ENCODE measurements around the gene PRPS1. TPM values are rescaled to one million over a fixed set of nuclear protein-coding genes. Genes with fewer than 3 reads are reported as not detected.
"Not testable (repeated sequence)": the region's sequence is repeated elsewhere in the genome, so short reads cannot be mapped to it uniquely, and the experiment has no call there.

PRPS1 gene
- total RNA-seq, 1 donor from 2014 or later: 35.6 TPM

- Mint-ChIP-seq H3K27ac (no peak overlapping the region), H3K36me3 (ENCODE audit: insufficient read depth) (no peaks in the 10 kb centered on the region)
Measured at GRCh38 chrX:107683931-107684330, 55.6 kb downstream of the PRPS1 start.

GRCh38 chrX:107684956-107685385 is 56.7 kb downstream of the PRPS1 start:
- Mint-ChIP-seq H3K9me3 (ENCODE audit: low read depth) (peaks cover 19% of the 10 kb centered on the region), H3K27me3 (peaks cover 12% of the 10 kb centered on the region), H3K27ac (no peak overlapping the region), H3K36me3 (ENCODE audit: insufficient read depth) (no peaks in the 10 kb centered on the region), H3K4me3 (ENCODE audit: low read depth) (no peak overlapping the region), H3K4me1 (ENCODE audit: low read depth) (peaks cover 8% of the 10 kb centered on the region)
- TF ChIP-seq CTCF (IDR thresholded peaks at IDR 0.05; ENCODE audit: unreplicated experiment): no peak
- no peak for DNase-seq (ENCODE audit: low spot score, unreplicated experiment)

More at GRCh38 chrX:107683931-107684330, 55.6 kb downstream of the PRPS1 start:
- TF ChIP-seq CTCF (IDR thresholded peaks at IDR 0.05; ENCODE audit: unreplicated experiment): no peak
- Mint-ChIP-seq H3K9me3 (ENCODE audit: low read depth) (peaks cover 19% of the 10 kb centered on the region), H3K4me1 (ENCODE audit: low read depth) (peaks cover 8% of the 10 kb centered on the region), H3K27me3 (peaks cover 15% of the 10 kb centered on the region), H3K4me3 (ENCODE audit: low read depth) (no peak overlapping the region)
- no peak for DNase-seq (ENCODE audit: low spot score, unreplicated experiment)

GRCh38 chrX:107685586-107685985 is 57.3 kb downstream of the PRPS1 start:
- not testable (repeated sequence) for H3K4me3 Mint-ChIP-seq (ENCODE audit: low read depth)

GRCh38 chrX:107686026-107686425 is 57.7 kb downstream of the PRPS1 start:
- DNase-seq (ENCODE audit: low spot score, unreplicated experiment): no peak
- Mint-ChIP-seq H3K4me3 (ENCODE audit: low read depth) (no peak overlapping the region), H3K4me1 (ENCODE audit: low read depth) (peaks cover 8% of the 10 kb centered on the region), H3K27ac (no peak overlapping the region), H3K9me3 (ENCODE audit: low read depth) (peaks cover 15% of the 10 kb centered on the region), H3K27me3 (peaks cover 2% of the 10 kb centered on the region), H3K36me3 (ENCODE audit: insufficient read depth) (no peaks in the 10 kb centered on the region)
- TF ChIP-seq CTCF (IDR thresholded peaks at IDR 0.05; ENCODE audit: unreplicated experiment): no peak

More at GRCh38 chrX:107685586-107685985, 57.3 kb downstream of the PRPS1 start:
- H3K36me3 Mint-ChIP-seq (ENCODE audit: insufficient read depth); DNase-seq (ENCODE audit: low spot score, unreplicated experiment); H3K27ac Mint-ChIP-seq; H3K4me1 Mint-ChIP-seq (ENCODE audit: low read depth); H3K27me3 Mint-ChIP-seq: not testable (repeated sequence)
- H3K9me3 Mint-ChIP-seq (ENCODE audit: low read depth): peaks cover 19% of the 10 kb centered on the region

- no peak for TF ChIP-seq CTCF (IDR thresholded peaks at IDR 0.05; ENCODE audit: unreplicated experiment)
- no peak overlapping the region for H3K4me3 Mint-ChIP-seq (ENCODE audit: low read depth)
- peaks cover 8% of the 10 kb centered on the region for H3K4me1 Mint-ChIP-seq (ENCODE audit: low read depth)
- H3K9me3 Mint-ChIP-seq (ENCODE audit: low read depth): peaks cover 14% of the 10 kb centered on the region
- H3K27me3 Mint-ChIP-seq: no peaks in the 10 kb centered on the region
- DNase-seq (ENCODE audit: low spot score, unreplicated experiment): no peak
- no peak overlapping the region for H3K27ac Mint-ChIP-seq
- no peaks in the 10 kb centered on the region for H3K36me3 Mint-ChIP-seq (ENCODE audit: insufficient read depth)
Measured at GRCh38 chrX:107686792-107687191, 58.5 kb downstream of the PRPS1 start.

- no peak overlapping the region for H3K4me3 Mint-ChIP-seq (ENCODE audit: low read depth)
- H3K36me3 Mint-ChIP-seq (ENCODE audit: insufficient read depth): no peaks in the 10 kb centered on the region
- no peak for TF ChIP-seq CTCF (IDR thresholded peaks at IDR 0.05; ENCODE audit: unreplicated experiment)
- H3K27me3 Mint-ChIP-seq: no peaks in the 10 kb centered on the region
- no peak for DNase-seq (ENCODE audit: low spot score, unreplicated experiment)
- no peak overlapping the region for H3K27ac Mint-ChIP-seq
- peaks cover 8% of the 10 kb centered on the region for H3K4me1 Mint-ChIP-seq (ENCODE audit: low read depth)
- H3K9me3 Mint-ChIP-seq (ENCODE audit: low read depth): peaks cover 14% of the 10 kb centered on the region
Measured at GRCh38 chrX:107687445-107687844, 59.1 kb downstream of the PRPS1 start.
